Measurements from ENCODE around the gene GMEB2.

GMEB2 gene

DNA sequence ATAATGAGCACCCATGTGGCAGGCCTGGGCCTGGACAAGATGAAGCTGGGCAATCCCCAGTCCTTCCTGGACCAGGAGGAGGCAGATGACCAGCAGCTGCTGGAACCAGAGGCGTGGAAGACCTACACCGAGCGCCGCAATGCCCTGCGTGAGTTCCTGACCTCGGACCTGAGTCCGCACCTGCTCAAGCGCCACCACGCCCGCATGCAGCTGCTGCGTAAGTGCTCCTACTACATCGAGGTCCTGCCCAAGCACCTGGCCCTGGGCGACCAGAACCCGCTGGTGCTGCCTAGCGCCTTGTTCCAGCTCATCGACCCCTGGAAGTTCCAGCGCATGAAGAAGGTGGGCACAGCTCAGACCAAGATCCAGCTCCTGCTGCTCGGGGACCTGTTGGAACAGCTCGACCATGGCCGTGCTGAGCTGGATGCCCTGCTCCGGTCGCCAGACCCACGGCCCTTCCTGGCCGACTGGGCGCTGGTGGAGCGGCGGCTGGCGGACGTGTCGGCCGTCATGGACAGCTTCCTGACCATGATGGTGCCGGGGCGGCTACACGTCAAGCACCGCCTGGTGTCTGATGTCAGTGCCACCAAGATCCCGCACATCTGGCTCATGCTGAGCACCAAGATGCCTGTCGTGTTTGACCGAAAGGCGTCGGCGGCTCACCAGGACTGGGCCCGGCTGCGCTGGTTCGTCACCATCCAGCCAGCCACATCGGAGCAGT, 71.1 kb downstream of the GMEB2 start:
- DNase-seq, result no peak

GRCh38 chr20:63554361-63555278, 72.3 kb downstream of the GMEB2 start:
- DNase-seq, result no peak

- DNase-seq, result no peak
These were observed 73.0 kb downstream of the GMEB2 start, which contains the start of gene FNDC11 for GRCh38 chr20:63553933-63554290. TSS of gene FNDC11 (plus strand) at chr20:63554159. CDS start at chr20:63555664, 1,505 bp downstream.

- DNase-seq, result peak; percentile 8
These were observed 73.5 kb downstream of the GMEB2 start for GRCh38 chr20:63553251-63553932.

DNA sequence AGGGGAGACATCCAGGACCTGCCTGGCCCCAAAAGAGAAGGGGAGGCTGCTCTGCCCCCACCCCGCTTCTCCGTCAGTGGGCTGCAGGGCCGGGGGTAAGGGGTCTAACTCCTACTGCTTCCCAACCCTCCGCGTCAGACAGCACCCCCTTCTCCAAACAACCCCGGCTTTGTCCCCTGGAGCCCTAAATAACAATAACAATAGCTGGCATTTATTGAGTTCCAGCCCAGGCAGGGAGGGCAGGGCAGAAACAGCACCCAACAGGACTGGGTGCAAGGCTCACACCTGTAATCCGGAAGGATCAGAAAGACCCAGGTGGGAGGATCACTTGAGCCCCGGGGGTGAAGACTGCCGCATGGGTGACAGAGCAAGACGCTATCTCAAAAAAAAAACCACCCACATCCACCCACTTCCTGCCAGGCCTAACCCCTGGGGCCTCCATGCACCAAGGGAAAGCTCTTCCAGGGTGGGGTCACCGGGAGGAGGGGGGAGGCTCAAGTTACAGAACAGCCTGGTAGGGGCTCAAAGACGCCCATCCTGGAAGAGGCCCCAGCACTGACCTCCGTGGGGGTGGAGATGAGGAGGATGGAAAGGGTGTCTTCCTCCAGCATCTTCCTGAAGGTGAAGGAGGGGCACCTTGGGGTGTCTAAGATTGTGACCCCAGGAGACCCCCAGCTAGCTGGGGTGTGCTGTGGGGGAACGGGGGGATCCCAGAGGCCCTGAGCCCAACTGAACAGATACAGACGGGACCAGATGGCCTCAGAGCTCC, 74.2 kb downstream of the GMEB2 start:
- DNase-seq, result no peak

- no peak for DNase-seq
These were observed 75.8 kb downstream of the GMEB2 start for GRCh38 chr20:63551068-63551467.

- no peak for DNase-seq
These were observed 77.1 kb downstream of the GMEB2 start for GRCh38 chr20:63549679-63550282.

- DNase-seq, result no peak
These were observed 77.9 kb downstream of the GMEB2 start for GRCh38 chr20:63549019-63549418.

DNA sequence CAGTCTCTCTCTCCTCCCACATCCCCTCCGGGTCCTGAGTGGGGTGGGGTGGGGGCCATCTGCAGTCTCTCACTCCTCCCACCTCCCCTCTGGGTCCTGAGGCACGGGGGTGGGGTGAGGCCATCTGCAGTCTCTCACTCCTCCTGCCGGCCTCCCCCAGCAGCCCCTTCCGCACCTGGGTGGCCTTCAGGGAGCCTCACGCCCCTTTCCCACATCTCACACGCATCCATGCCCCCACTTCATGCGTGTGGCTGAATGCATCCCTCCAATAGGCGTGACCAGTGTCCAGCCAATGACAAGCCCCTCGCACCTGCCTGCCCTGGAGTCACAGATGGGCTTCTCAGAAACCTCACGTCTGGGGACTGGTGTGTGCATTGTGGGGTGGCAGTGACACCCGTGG, 78.4 kb downstream of the GMEB2 start:
- no peak for DNase-seq

- DNase-seq, result no peak
These were observed 79.0 kb downstream of the GMEB2 start, which contains the start of gene SRMS for GRCh38 chr20:63547725-63548480. TSS of gene SRMS (minus strand) at chr20:63547749. CDS start at chr20:63547463, 286 bp downstream.

- no peak for DNase-seq
These were observed 79.8 kb downstream of the GMEB2 start for GRCh38 chr20:63546956-63547724.

- DNase-seq, result no peak
These were observed 80.5 kb downstream of the GMEB2 start for GRCh38 chr20:63546256-63546955.

GRCh38 chr20:63545814-63546213, 81.1 kb downstream of the GMEB2 start:
- DNase-seq, result no peak

DNA sequence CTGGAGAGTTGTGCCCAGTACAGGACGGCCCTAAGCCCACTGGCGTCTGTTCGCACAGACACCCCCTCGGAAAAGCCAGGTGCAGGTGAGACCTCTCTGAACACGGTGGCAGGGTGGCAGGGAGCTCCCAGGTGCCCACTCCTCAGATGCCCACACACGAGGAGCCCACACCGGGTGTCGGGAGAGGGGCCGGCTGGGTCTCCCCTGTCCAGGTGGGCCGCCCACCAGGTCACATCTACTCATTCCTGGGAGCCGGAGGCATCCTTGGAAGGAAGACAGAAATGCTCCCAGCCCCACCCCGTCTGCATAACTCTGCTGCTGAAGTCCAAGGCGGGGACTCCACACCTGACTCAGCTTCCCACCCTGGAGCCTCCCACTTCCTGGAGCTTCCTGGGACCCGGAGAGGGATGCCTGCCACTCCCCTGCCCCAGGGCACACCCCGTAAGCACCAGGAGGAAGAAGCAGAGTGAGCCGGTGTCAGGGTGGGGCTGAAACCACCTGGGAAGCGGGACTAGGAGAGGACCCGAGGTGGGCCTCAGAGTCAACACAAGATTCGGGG, 81.9 kb downstream of the GMEB2 start:
- DNase-seq, result no peak

DNA sequence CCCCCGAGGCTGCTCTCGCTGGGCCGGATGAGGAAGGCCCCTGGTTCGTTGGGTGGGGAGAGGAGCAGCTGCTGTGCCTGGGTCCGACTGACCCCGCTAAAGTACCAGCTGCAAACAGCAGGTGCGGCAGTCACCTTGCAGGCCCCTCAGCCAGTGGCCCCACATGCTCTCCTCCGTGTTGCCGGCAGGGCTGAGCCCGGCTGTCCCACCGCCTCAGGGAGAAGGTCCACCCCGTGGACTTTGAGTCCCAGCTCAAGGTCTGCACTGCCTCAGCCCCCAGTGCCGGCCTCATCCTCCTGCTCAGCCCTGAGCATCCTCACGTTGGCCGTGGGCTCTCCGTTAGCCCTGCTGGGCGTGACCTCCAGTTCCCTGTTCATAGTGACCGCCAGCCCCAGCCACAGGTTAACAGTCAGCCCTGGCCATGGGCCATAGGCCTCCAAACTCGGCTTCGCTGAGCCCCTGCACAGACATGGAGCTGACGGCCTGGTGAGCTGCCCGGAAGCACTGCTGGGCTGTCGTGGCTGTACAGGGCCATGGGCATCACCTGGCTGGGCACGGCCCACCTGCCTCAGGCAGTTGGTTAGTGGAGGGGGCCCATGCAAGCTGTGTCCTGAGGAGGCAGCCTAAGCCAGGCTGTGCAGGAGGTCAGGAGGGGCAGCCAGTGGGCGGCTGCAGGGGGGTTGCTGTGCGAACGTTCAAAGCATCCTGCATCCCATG, 82.5 kb downstream of the GMEB2 start:
- DNase-seq, result no peak

- DNase-seq, result no peak
These were observed 83.2 kb downstream of the GMEB2 start for GRCh38 chr20:63543733-63544132.

- DNase-seq, result no peak
These were observed 83.8 kb downstream of the GMEB2 start for GRCh38 chr20:63543131-63543530.

- DNase-seq, result no peak
These were observed 84.2 kb downstream of the GMEB2 start for GRCh38 chr20:63542696-63543095.

- no peak for DNase-seq
These were observed 84.8 kb downstream of the GMEB2 start for GRCh38 chr20:63542031-63542559.
